Suprapubic skin (tissue), 4 donors: ENCODE data around the gene PAM16. TPM values are rescaled to one million over a fixed set of nuclear protein-coding genes. Genes with fewer than 3 reads are reported as not detected.
A peak's percentile ranks its signal among the peaks of the same experiment; 100 is the strongest.

Experiments used
- DNase-seq, 2 donors: peaks; one replicate each; pipeline ENCODE4 v3.0.0-alpha.2; 2019; ENCODE audit warnings: low spot score in 2 of 2
- H3K27ac ChIP-seq: fragments of 200-600 bp; sonication (generic); one replicate; pipeline ENCODE4 v1.5.1; 2019
- H3K27me3 ChIP-seq: fragments of 200-600 bp; sonication (generic); one replicate; pipeline ENCODE4 v1.5.1; 2019
- H3K36me3 ChIP-seq: fragments of 200-600 bp; sonication (generic); one replicate; pipeline ENCODE4 v1.5.1; 2019
- H3K4me1 ChIP-seq: fragments of 200-600 bp; sonication (generic); one replicate; pipeline ENCODE4 v1.5.1; 2019
- H3K4me3 ChIP-seq: fragments of 200-600 bp; sonication (generic); one replicate; pipeline ENCODE4 v1.5.1; 2019; ENCODE audit warnings: mild to moderate bottlenecking
- H3K9me3 ChIP-seq: fragments of 200-600 bp; sonication (generic); one replicate; pipeline ENCODE4 v1.5.1; 2019
- EP300 ChIP-seq: sonication (generic); formaldehyde crosslinking; IDR thresholded peaks from one replicate; pipeline ENCODE4 v1.6.1; 2017; ENCODE audit warnings: antibody characterized with exemption
- POLR2A ChIP-seq, 2 donors: fragments of 450-650 bp; IDR thresholded peaks; one replicate each; pipeline ENCODE4 v1.6.1; 2017; ENCODE audit warnings: antibody characterized with exemption in 2 of 2, mild to moderate bottlenecking in 2 of 2, moderate library complexity in 2 of 2
- POLR2AphosphoS5 ChIP-seq, 3 donors: sonication (generic); formaldehyde crosslinking; IDR thresholded peaks; one replicate each; pipeline ENCODE4 v1.6.1; 2017; ENCODE audit warnings: antibody characterized with exemption in 3 of 3
- WGBS: methylation state at CpG from one replicate; pipeline ENCODE4 v1.1.5; 2018; 5-methylcytosine and 5-hydroxymethylcytosine counted together
- total RNA-seq, 4 donors: library from RNA; depleted of rRNA; stranded (reverse); fragments of >200 nt; gene quantifications; one replicate each; pipeline ENCODE4 v1.1.0, GENCODE V29; 2016
- TF ChIP-seq, protein P1 (sequence below), 2 donors: fragments of 200-600 bp in 1 of 2; fragments of 450-650 bp in 1 of 2; sonication (generic) in 1 of 2; IDR thresholded peaks; one replicate each; pipeline ENCODE4 v1.5.1; 2016 to 2019; ENCODE audit warnings: antibody characterized with exemption in 2 of 2, mild to moderate bottlenecking in 1 of 2, moderate library complexity in 1 of 2

Gene PAM16
- total RNA-seq, 4 donors from 2014 or later = 23.8 to 54.7 (median 46.1) TPM

DNA sequence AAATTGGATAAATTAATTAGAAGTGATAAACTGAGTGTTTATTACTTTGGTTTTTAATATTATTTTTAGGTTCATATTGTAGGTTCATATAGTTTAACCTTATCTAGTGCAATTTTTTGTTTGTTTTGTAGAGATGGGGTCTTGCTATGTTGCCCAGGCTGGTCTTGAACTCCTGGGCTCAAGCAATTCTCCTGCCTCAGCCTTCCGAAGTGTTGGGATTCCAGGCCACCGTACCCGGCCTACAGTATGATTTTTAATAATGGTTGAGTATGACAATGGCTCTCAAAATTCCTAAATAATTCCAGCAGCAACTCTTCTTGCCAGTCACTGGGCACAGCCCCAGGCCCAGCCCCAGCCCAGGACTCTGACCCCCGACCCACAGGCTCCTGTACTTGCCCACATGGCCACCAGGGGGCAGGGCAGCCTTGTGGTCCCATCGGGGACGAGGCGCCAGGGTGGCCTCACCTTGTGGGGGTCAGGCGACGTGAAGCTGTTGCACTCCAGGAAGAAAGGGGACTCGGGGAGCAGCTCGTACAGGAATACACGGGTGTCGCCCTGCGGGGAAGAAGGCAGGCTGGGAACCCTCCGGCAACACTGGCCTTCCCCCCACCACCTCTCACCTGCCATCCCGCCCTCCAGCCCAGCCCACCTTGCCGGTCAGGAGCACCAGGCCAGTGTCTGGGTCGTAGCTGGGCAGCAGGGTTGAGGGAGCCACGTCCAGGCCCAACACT, 7.9 kb upstream of the PAM16 start:
- 43% methylated on average over 14 of the region's 19 CpGs for WGBS
- H3K27me3 ChIP-seq = no peaks in the 10 kb centered on the region
- H3K4me3 ChIP-seq = no peak overlapping the region
- TF ChIP-seq EP300 (no peak), POLR2A (IDR thresholded peaks at IDR 0.05) (no peak), POLR2AphosphoS5 (IDR thresholded peaks at IDR 0.05) (peak in 1 of 3 donors; percentile 28)
- TF ChIP-seq, protein P1, sequence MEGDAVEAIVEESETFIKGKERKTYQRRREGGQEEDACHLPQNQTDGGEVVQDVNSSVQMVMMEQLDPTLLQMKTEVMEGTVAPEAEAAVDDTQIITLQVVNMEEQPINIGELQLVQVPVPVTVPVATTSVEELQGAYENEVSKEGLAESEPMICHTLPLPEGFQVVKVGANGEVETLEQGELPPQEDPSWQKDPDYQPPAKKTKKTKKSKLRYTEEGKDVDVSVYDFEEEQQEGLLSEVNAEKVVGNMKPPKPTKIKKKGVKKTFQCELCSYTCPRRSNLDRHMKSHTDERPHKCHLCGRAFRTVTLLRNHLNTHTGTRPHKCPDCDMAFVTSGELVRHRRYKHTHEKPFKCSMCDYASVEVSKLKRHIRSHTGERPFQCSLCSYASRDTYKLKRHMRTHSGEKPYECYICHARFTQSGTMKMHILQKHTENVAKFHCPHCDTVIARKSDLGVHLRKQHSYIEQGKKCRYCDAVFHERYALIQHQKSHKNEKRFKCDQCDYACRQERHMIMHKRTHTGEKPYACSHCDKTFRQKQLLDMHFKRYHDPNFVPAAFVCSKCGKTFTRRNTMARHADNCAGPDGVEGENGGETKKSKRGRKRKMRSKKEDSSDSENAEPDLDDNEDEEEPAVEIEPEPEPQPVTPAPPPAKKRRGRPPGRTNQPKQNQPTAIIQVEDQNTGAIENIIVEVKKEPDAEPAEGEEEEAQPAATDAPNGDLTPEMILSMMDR (IDR thresholded peaks at IDR 0.05) = peak; percentile 92 to 98
- peaks cover 4% of the 10 kb centered on the region for H3K4me1 ChIP-seq
- no peaks in the 10 kb centered on the region for H3K9me3 ChIP-seq
- DNase-seq = no peak
- H3K36me3 ChIP-seq = peaks cover 61% of the 10 kb centered on the region
- no peak overlapping the region for H3K27ac ChIP-seq

DNA sequence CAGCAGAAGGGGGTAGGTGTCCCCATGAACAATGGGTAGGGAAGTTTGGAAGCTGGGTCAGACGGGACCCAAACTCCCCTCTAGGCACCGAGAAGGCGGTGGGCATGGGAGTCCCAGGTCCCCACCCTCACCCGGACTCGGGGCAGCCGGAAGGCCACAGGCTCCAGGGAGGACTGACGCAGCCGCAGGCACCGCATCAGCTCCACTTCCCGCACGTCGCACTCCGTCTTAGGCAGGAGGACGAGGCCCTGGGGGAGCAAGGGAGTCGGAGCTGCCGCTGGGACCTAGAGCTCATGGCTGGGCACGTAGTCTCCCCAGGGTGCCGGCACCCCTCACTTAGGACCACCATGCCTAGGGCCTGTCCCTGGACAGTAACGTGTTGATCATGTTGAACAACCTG, 7.1 kb upstream of the PAM16 start:
- peaks cover 55% of the 10 kb centered on the region for H3K36me3 ChIP-seq
- H3K27me3 ChIP-seq = no peaks in the 10 kb centered on the region
- no peak for DNase-seq
- peaks cover 4% of the 10 kb centered on the region for H3K4me1 ChIP-seq
- no peak overlapping the region for H3K4me3 ChIP-seq
- WGBS = 94% methylated on average over 14 of the region's 19 CpGs
- TF ChIP-seq POLR2AphosphoS5 (IDR thresholded peaks at IDR 0.05) (no peak), EP300 (no peak), POLR2A (IDR thresholded peaks at IDR 0.05) (no peak)
- TF ChIP-seq, protein P1 (IDR thresholded peaks at IDR 0.05) = no peak
- no peak overlapping the region for H3K27ac ChIP-seq
- no peaks in the 10 kb centered on the region for H3K9me3 ChIP-seq

DNA sequence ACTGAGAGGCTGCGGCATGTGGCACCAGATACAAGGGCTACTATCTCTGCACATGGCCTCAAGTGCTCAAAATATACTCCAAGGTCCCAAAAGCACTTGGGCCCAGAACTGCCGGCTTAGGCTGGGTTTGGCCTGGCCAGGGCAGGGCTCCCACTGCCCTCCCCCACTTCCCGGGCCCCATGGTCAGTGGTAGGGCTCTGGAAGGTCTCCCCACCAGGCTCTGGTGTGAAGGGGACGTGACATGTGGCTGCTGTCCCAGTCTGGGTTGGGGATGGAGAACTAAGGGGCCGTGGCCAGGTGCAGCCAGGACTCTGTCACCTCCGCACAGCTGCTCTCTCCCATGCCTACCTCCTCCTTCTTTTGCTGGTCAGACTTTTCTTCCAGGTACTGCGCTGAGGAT, 5.7 kb upstream of the PAM16 start:
- Histone ChIP-seq H3K9me3 (no peaks in the 10 kb centered on the region), H3K36me3 (peaks cover 41% of the 10 kb centered on the region), H3K27ac (no peak overlapping the region), H3K27me3 (no peaks in the 10 kb centered on the region), H3K4me1 (peaks cover under 1% of the 10 kb centered on the region), H3K4me3 (no peak overlapping the region)
- no peak for DNase-seq
- TF ChIP-seq POLR2A (IDR thresholded peaks at IDR 0.05) (no peak), EP300 (no peak), POLR2AphosphoS5 (IDR thresholded peaks at IDR 0.05) (no peak)
- TF ChIP-seq, protein P1 (IDR thresholded peaks at IDR 0.05) = no peak
- 93% methylated on average over 5 of the region's 7 CpGs for WGBS

DNA sequence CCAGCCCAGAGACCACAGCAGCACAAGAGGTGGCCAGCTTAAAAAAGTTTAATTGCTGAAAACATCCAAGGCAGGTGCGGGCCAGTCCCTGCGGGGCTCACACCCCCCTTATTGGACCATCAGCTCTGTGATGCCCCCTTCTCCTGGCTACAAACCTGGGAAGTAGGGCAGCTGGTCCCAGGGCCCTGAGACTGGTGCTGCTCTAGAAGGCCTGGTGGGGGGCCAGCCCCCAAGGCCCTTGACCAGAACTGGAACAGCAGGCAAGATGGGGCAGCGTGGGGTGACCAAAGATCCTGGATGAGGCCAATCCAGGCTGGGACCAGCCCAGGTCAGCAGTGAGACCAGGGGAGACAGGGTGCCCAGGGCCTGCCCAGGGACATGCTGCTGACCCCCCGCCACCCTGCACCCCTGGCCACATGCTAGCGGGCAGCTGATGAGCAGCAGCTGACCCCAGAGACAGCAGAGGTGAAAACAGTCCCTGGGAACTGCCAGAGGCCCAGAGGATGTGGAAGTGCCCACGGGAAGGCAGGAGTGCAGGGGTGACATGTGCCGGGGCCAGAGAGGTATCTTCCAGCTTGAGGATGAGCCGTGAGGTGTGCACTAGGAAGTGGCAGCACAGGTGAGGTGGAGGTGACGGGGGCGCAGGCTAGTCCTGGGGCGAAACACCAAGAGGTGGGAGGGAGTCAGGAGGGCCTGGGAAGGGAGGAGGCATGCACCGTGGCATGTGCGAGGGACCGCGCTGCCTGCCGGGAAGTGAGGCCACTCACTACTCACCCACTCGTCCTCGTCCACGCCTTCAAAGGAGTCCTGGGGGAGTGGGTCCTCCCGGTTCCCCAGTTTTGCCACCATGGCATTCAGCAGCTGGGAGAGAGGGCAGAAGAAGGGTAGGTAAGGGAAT, 3.6 kb upstream of the PAM16 start:
- Histone ChIP-seq H3K9me3 (no peaks in the 10 kb centered on the region), H3K27ac (no peak overlapping the region), H3K4me3 (no peak overlapping the region), H3K4me1 (peaks cover 17% of the 10 kb centered on the region), H3K27me3 (no peaks in the 10 kb centered on the region), H3K36me3 (peaks cover 27% of the 10 kb centered on the region)
- 93% methylated on average over 17 of the region's 20 CpGs for WGBS
- DNase-seq = peak in 1 of 2 donors; percentile 57
- no peak for TF ChIP-seq EP300

DNA sequence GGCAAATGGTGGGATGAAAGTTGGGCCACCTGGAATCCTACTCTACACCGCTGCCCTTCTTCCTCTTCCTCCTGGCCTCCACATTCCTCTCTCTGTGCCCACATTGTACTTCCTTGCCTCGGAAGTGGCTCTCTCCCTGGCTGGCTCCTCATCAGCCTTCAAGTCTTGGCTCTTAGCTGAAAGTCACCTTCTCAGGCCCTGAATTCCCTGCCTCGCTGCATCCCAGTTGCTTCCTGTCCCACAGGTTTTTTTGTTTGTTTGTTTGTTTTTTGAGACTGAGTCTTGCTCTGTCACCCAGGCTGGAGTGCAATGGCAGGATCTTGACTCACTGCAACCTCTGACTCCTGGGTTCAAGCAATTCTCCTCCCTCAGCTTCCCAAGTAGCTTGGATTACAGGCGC, 2.6 kb upstream of the PAM16 start:
- Histone ChIP-seq H3K27me3 (no peaks in the 10 kb centered on the region), H3K36me3 (peaks cover 27% of the 10 kb centered on the region), H3K4me1 (peaks cover 20% of the 10 kb centered on the region), H3K9me3 (no peaks in the 10 kb centered on the region), H3K4me3 (no peak overlapping the region), H3K27ac (no peak overlapping the region)
- DNase-seq = no peak
- no peak for TF ChIP-seq POLR2AphosphoS5 (IDR thresholded peaks at IDR 0.05)
- TF ChIP-seq, protein P1 (IDR thresholded peaks at IDR 0.05) = no peak
- 86% methylated on average over 4 of the region's 4 CpGs for WGBS
